Activated T-cell treated with anti-CD3 and anti-CD28 coated beads for 1 hour (primary cell): ENCODE data around the gene UBD.

Experiments used
- DNase-seq: peaks from one replicate; pipeline ENCODE4 v3.0.0-alpha.2; 2020; ENCODE audit warnings: low read depth

Gene UBD

DNA sequence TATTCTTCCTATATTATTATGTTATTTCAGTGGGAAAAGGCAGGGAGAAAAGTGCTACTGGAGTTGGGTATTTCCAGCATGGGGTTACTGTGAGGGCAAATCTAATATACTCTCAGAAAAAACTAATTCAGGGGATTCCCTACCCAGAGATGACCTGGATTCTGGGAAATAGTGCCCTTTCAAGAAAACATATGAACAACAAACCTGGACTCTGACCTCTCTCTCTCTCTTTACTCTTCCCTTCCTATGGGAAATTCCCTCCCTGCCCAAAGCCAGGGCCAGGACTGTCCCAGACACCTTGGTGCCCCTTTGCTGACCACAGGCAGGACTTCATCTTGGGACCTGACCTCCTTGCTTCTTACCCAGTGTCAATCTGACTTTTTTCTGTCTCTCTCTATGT lies 1.6 kb upstream of the UBD start:
- no peak for DNase-seq

DNA sequence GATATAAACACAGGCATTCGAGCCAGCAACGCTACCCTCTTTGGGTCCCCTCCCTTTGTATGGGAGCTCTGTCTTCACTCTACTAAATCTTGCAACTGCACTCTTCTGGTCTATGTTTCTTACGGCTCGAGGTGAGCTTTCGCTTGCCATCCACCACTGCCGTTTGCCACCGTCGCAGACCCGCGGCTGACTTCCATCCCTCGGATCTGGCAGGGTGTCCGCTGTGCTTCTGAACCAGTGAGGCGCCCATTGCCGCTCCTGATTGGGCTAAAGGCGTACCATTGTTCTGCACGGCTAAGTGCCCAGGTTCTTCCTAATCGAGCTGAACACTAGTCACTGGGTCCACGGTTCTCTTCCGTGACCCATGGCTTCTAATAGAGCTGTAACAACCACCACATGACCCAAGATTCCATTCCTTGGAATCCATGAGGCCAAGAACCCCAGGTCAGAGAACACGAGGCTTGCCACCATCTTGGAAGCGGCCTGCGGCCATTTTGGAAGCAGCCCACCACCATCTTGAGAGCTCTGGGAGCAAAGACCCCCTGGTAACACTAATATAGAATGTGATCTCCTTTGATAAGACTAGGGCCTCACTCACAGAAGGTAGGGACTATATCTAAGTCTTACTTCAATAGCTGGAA lies 973 bp downstream of the UBD start:
- no peak for DNase-seq

- no peak for DNase-seq
Observed at GRCh38 chr6:29557320-29557719, 2.2 kb downstream of the UBD start.

DNA sequence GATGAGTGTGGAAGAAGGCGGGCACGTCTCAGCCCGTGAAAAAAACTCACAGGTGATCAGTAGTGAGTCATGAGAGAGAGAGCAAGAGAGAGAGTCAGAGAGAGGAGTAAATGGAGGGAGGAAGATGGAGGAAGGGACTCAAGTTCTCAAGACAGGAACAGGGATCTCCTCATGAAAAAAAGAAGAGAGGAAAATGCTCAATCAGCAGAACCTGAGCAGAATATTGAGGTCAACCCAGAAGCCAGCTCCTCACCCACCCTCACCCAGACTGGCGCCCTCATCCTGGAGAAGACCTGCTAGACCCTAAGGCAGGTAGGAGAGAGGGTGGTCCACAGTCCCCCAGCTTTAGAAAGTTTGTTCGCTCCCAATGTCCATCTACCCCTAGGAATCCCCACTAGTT lies 4.8 kb downstream of the UBD start:
- no peak for DNase-seq

DNA sequence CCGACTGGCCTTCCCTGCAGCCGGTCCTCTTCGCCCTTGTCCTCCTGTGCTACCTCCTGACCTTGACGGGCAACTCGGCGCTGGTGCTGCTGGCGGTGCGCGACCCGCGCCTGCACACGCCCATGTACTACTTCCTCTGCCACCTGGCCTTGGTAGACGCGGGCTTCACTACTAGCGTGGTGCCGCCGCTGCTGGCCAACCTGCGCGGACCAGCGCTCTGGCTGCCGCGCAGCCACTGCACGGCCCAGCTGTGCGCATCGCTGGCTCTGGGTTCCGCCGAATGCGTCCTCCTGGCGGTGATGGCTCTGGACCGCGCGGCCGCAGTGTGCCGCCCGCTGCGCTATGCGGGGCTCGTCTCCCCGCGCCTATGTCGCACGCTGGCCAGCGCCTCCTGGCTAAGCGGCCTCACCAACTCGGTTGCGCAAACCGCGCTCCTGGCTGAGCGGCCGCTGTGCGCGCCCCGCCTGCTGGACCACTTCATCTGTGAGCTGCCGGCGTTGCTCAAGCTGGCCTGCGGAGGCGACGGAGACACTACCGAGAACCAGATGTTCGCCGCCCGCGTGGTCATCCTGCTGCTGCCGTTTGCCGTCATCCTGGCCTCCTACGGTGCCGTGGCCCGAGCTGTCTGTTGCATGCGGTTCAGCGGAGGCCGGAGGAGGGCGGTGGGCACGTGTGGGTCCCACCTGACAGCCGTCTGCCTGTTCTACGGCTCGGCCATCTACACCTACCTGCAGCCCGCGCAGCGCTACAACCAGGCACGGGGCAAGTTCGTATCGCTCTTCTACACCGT lies 6.1 kb downstream of the UBD start:
- no peak for DNase-seq

- DNase-seq = no peak
Observed at GRCh38 chr6:29552512-29553051, 7.0 kb downstream of the UBD start.

- no peak for DNase-seq
Observed at GRCh38 chr6:29547573-29547972, 12.0 kb downstream of the UBD start.

GRCh38 chr6:29537714-29538403 lies 21.7 kb downstream of the UBD start:
- DNase-seq = no peak

- no peak for DNase-seq
Observed at GRCh38 chr6:29532320-29532951, 27.1 kb downstream of the UBD start.

- DNase-seq = no peak
Observed at GRCh38 chr6:29531668-29532067, 27.9 kb downstream of the UBD start.

DNA sequence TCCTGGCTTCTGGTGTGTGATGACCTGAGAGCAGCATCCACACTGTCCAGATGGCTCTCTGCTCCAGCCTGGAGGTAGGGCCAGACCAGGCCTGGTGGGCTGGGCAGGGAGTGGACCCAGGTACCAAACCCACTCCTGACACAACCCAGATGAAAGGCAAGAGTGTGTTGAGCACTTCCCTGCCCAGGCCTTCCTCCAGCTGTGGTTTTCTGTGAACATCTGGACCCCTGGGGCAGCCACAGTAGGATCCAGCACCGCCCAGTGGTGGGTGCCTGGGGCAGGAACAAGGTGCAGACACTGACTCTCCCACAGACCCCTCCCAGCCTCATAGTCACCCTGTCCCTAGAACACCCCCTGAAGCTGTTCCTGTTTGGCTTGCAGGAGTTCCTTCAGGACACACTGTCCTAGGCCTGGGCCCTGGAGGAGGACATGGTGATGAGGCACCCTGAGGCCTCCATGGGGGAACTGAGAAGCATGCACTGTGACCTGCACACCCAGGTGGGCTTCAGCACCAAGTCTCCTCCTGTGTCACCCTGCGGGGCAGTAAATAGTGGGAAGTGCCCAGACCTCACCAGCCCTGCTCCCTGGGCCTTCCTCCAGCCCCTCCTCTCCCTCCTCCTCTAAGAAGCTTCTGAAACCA lies 28.7 kb downstream of the UBD start:
- DNase-seq = no peak

GRCh38 chr6:29529956-29530355 lies 29.6 kb downstream of the UBD start:
- no peak for DNase-seq

GRCh38 chr6:29528988-29529560 lies 30.5 kb downstream of the UBD start:
- DNase-seq = no peak

GRCh38 chr6:29528300-29528931 lies 31.1 kb downstream of the UBD start:
- no peak for DNase-seq

DNA sequence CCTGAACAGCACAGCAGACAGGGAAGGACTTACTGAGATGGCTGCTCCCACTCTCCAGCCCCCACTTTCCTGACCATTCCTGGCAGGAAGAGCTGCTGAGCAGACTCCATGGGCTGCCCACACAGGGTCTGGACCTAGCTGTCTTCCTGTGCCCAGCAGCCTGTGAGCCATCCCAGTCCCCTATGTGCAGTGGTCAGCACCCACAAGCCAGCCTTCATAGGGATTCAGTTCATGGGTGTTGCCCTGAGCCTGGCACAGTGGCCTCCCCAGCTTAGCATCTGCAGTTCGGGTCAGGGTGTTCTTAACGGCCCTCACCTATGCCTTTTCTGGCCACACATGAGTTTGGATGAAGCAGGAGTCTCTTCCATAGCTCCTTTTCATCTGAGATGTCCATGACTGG lies 32.0 kb downstream of the UBD start:
- DNase-seq = no peak

- no peak for DNase-seq
Observed at GRCh38 chr6:29527126-29527525, 32.4 kb downstream of the UBD start.

DNA sequence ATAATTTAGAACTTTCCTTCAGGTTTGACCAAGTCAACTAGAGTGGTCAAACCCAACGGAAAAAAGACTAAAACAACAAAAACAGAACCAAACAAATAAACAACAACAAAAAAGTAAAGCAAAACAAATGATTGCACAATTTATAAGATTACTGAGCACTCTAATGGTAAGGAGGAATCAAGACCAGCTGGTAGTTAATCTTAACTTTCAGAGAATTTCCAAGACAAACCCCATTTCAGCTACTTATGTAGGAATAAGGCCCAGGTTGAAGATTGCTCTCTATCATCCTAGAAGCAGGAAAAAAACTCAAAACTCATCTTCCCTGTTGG lies 34.3 kb downstream of the UBD start:
- DNase-seq = no peak

- no peak for DNase-seq
Observed at GRCh38 chr6:29524444-29525310, 34.9 kb downstream of the UBD start.

DNA sequence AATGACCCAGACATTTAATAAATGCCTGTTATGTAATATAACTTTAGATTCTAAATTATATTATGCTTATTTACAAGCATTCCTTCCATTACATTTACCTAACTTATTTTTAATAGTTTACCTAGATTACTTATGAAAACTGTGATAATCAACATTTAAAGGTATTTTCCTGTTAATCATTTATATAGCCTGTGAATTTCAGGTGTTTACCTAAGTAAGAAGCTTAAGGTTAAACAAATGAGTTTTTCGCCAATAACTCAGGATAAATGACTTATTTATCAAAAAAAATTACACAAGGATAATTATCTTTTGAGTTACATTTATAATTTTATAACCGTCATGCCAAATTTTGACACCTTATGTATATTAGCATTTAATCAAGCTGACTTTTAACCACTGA lies 35.5 kb downstream of the UBD start:
- DNase-seq = no peak

- DNase-seq = no peak
Observed at GRCh38 chr6:29522227-29522626, 37.3 kb downstream of the UBD start.
